Smooth muscle cell (in vitro differentiated cells): Measurements from ENCODE around the gene PPP2R2C. TPM values are rescaled to one million over a fixed set of nuclear protein-coding genes. Genes with fewer than 3 reads are reported as not detected.

Source experiments
- DNase-seq: peaks from one replicate; lab custom pipeline; 2025; ENCODE audit not compliant: unreplicated experiment; lab: John Stamatoyannopoulos, UW
- H2AFZ ChIP-seq: fragments of 200-600 bp; sonication (generic); 2 replicates; pipeline ENCODE4 v1.6.0; 2016; ENCODE audit warnings: antibody characterized with exemption, low read depth, mild to moderate bottlenecking
- H3F3A ChIP-seq: fragments of 200-600 bp; sonication (generic); 2 replicates; pipeline ENCODE4 v1.6.0; 2017; ENCODE audit warnings: antibody characterized with exemption, low read depth
- H3K27ac ChIP-seq: fragments of 200-600 bp; sonication (generic); 2 replicates; pipeline ENCODE4 v1.5.1; 2016; ENCODE audit warnings: low read depth, mild to moderate bottlenecking
- H3K27me3 ChIP-seq: fragments of 200-600 bp; sonication (generic); 2 replicates; pipeline ENCODE4 v1.6.1; 2016; ENCODE audit warnings: low read depth, mild to moderate bottlenecking
- H3K36me3 ChIP-seq: fragments of 200-600 bp; sonication (generic); 2 replicates; pipeline ENCODE4 v1.5.1; 2016; ENCODE audit warnings: low read depth
- H3K4me1 ChIP-seq: fragments of 200-600 bp; sonication (generic); 2 replicates; pipeline ENCODE4 v1.5.1; 2016; ENCODE audit warnings: low read depth
- H3K4me2 ChIP-seq: fragments of 200-600 bp; sonication (generic); 2 replicates; pipeline ENCODE4 v1.6.0; 2016; ENCODE audit warnings: mild to moderate bottlenecking
- H3K4me3 ChIP-seq: fragments of 200-600 bp; sonication (generic); 2 replicates; pipeline ENCODE4 v1.5.1; 2016; ENCODE audit warnings: mild to moderate bottlenecking
- H3K79me2 ChIP-seq: fragments of 200-600 bp; sonication (generic); 2 replicates; pipeline ENCODE4 v1.6.0; 2016; ENCODE audit warnings: low read depth, mild to moderate bottlenecking
- H3K9ac ChIP-seq: fragments of 200-600 bp; sonication (generic); 2 replicates; pipeline ENCODE4 v1.6.0; 2016; ENCODE audit warnings: low read depth
- H3K9me3 ChIP-seq: fragments of 200-600 bp; sonication (generic); replicated peaks from 2 replicates; pipeline ENCODE4 v1.5.1; 2016; ENCODE audit warnings: low read depth
- H4K20me1 ChIP-seq: fragments of 200-600 bp; sonication (generic); 2 replicates; pipeline ENCODE4 v1.6.0; 2016; ENCODE audit warnings: low read depth
- CTCF ChIP-seq: fragments of 200-600 bp; sonication (generic); IDR thresholded peaks from 2 replicates; pipeline ENCODE4 v1.5.1; 2017; ENCODE audit warnings: borderline replicate concordance, mild to moderate bottlenecking, antibody characterized with exemption; ENCODE audit not compliant: insufficient read depth, poor library complexity, severe bottlenecking
- WGBS: methylation state at CpG from one replicate; pipeline ENCODE4 v1.1.7; 2016; ENCODE audit warnings: low lambda C conversion rate; 5-methylcytosine and 5-hydroxymethylcytosine counted together
- polyA plus RNA-seq: library from polyadenylated mRNA; unstranded; fragments of >200 nt; fragmentation: Nextera tagmentation; extraction: Ambion mirVana; gene quantifications from 2 replicates; pipeline ENCODE4 v1.2.1, GENCODE V29; 2016
- total RNA-seq: library from RNA; depleted of rRNA; stranded (reverse); fragments of >200 nt; gene quantifications from 2 replicates; pipeline ENCODE4 v1.2.3, GENCODE V29; 2014

PPP2R2C gene
- total and polyA plus RNA-seq, 2 experiments from 2014 or later: 0.54 to 1.8 TPM

DNA sequence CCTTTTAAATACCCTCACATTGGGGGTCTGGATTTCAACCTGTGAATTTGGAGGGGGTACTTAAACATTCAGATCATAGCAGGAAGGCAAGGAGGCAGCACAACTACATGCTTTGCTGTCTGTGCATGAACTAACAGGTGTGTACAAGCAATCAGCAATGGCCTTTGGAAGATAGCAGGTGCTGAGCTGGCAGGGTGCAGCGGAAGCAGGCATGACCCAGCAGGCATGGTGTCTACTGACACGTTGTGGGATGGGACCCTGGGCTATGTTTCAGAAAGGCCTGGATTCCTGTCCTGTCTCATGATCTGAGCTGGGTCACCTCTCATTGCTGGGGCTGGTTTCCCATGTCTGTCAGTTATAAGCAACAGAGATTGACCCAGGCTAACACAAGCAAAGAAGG, 13.9 kb downstream of the PPP2R2C start:
- DNase-seq: no peak
- no peak for TF ChIP-seq CTCF
- Histone ChIP-seq H3K27me3 (no peaks in the 10 kb centered on the region), H3K4me2 (no peak overlapping the region), H2AFZ (no peak overlapping the region), H3K9me3 (no peaks in the 10 kb centered on the region), H3K4me3 (no peak overlapping the region), H4K20me1 (no peaks in the 10 kb centered on the region), H3K9ac (no peak overlapping the region), H3K79me2 (no peaks in the 10 kb centered on the region), H3K27ac (no peak overlapping the region), H3F3A (no peaks in the 10 kb centered on the region), H3K4me1 (no peaks in the 10 kb centered on the region), H3K36me3 (no peaks in the 10 kb centered on the region)
- 92% methylated on average over 2 of the region's 2 CpGs for WGBS

- Histone ChIP-seq H2AFZ (no peak overlapping the region), H3K27me3 (no peaks in the 10 kb centered on the region), H3K9ac (no peak overlapping the region), H3K79me2 (no peaks in the 10 kb centered on the region), H3K27ac (no peak overlapping the region), H3K4me3 (no peak overlapping the region), H4K20me1 (no peaks in the 10 kb centered on the region), H3F3A (no peaks in the 10 kb centered on the region), H3K9me3 (no peaks in the 10 kb centered on the region), H3K4me2 (no peak overlapping the region), H3K36me3 (no peaks in the 10 kb centered on the region), H3K4me1 (no peaks in the 10 kb centered on the region)
- no peak for TF ChIP-seq CTCF
- DNase-seq: no peak
- 91% methylated on average over 11 of the region's 11 CpGs for WGBS
Measured at GRCh38 chr4:6456450-6456849, 16.0 kb downstream of the PPP2R2C start.

GRCh38 chr4:6454112-6454910, 18.1 kb downstream of the PPP2R2C start:
- no peak overlapping the region for H2AFZ ChIP-seq
- H3K9me3 ChIP-seq: no peaks in the 10 kb centered on the region
- WGBS: 77% methylated on average over 13 of the region's 13 CpGs
- no peak overlapping the region for H3K4me3 ChIP-seq
- no peak for DNase-seq
- no peaks in the 10 kb centered on the region for H3F3A ChIP-seq
- no peak overlapping the region for H3K9ac ChIP-seq
- no peaks in the 10 kb centered on the region for H3K27me3 ChIP-seq
- TF ChIP-seq CTCF: no peak
- no peaks in the 10 kb centered on the region for H3K79me2 ChIP-seq
- H3K36me3 ChIP-seq: no peaks in the 10 kb centered on the region
- H4K20me1 ChIP-seq: no peaks in the 10 kb centered on the region
- H3K4me2 ChIP-seq: no peak overlapping the region
- no peak overlapping the region for H3K27ac ChIP-seq
- H3K4me1 ChIP-seq: no peaks in the 10 kb centered on the region

DNA sequence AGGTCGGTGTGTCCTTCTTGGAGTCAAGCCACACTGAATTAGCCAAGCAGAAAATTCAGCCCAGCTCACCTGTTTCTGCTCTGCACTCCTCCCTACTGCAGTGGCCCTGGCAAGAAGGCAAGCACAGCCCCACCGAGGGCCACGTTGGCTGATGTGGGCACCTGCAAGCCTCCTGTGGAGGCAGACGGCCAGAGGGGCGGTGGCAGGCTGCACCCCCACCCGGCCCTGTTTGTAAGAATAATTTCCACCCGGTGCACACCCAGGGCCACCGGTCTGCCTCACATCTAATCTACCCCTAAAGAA, 18.8 kb downstream of the PPP2R2C start:
- H3K79me2 ChIP-seq: no peaks in the 10 kb centered on the region
- H3K9ac ChIP-seq: no peak overlapping the region
- H3F3A ChIP-seq: no peaks in the 10 kb centered on the region
- DNase-seq: no peak
- no peak overlapping the region for H2AFZ ChIP-seq
- no peaks in the 10 kb centered on the region for H4K20me1 ChIP-seq
- no peaks in the 10 kb centered on the region for H3K4me1 ChIP-seq
- no peaks in the 10 kb centered on the region for H3K9me3 ChIP-seq
- H3K27ac ChIP-seq: no peak overlapping the region
- no peak for TF ChIP-seq CTCF
- 88% methylated on average over 8 of the region's 8 CpGs for WGBS
- no peaks in the 10 kb centered on the region for H3K36me3 ChIP-seq
- no peak overlapping the region for H3K4me2 ChIP-seq
- H3K4me3 ChIP-seq: no peak overlapping the region
- H3K27me3 ChIP-seq: no peaks in the 10 kb centered on the region
